Psoas muscle (tissue), 8 donors: ENCODE measurements around the gene PUDP. TPM values are rescaled to one million over a fixed set of nuclear protein-coding genes. Genes with fewer than 3 reads are reported as not detected.

Experiments
- ATAC-seq, 4 donors: fragments of 200-7000 bp; cut with Tn5 transposase; one replicate each; pipeline ENCODE4 v1.9.1; 2020; ENCODE audit warnings: moderate library complexity in 3 of 4, mild to moderate bottlenecking in 2 of 4
- DNase-seq, 2 donors: peaks; one replicate each; pipeline ENCODE4 v3.0.0-alpha.2; 2020
- H3K27ac ChIP-seq: fragments of 200-600 bp; one replicate; pipeline ENCODE4 v1.8.0; 2022
- H3K27me3 ChIP-seq, 3 donors: fragments of 200-600 bp in 1 of 3; one replicate each; pipeline versions ENCODE4 v1.6.1 to v1.8.0; 2013 to 2022; ENCODE audit warnings: low read length in 2 of 3, mild to moderate bottlenecking in 2 of 3, moderate library complexity in 1 of 3; ENCODE audit not compliant: insufficient read depth in 3 of 3
- H3K36me3 ChIP-seq, 2 donors: fragments of 200-600 bp in 1 of 2; one replicate each; pipeline versions ENCODE4 v1.6.1 to v1.8.0; 2013 to 2022; ENCODE audit warnings: low read depth in 1 of 2, mild to moderate bottlenecking in 1 of 2, moderate library complexity in 1 of 2; ENCODE audit not compliant: insufficient read depth in 1 of 2
- H3K4me1 ChIP-seq: fragments of 200-600 bp; one replicate; pipeline ENCODE4 v1.8.0; 2022
- H3K4me3 ChIP-seq: fragments of 200-600 bp; one replicate; pipeline ENCODE4 v1.8.0; 2022; ENCODE audit warnings: mild to moderate bottlenecking
- H3K9me3 ChIP-seq: fragments of 200-600 bp; one replicate; pipeline ENCODE4 v1.8.0; 2022
- whole genome bisulfite sequencing, 3 donors: extraction: QIAGEN DNeasy Blood & Tissue Kit; methylation state at CpG; one replicate each; pipeline versions ENCODE4 v1.1.6 to v1.1.7; 2013; 5-methylcytosine and 5-hydroxymethylcytosine counted together
- intact Hi-C, 2 donors: fragments of 100-400 bp; cut with DNase I; formaldehyde crosslinking; loops; one replicate each; pipeline versions ENCODE4 v1.11.0 to v1.14.2; 2022
- polyA plus RNA-seq, 3 donors: library from polyadenylated mRNA; stranded (reverse); fragments of 200-250 nt; gene quantifications; one replicate each; pipeline ENCODE4 v1.2.3, GENCODE V29; 2013
- total RNA-seq, 4 donors: library from RNA; stranded (reverse); fragmentation: NEBNext Ultra II Directional in 2 of 4; extraction: Animal tissue kit (Norgen Biotek cat#: 25700) in 2 of 4; gene quantifications; one replicate each; pipeline versions ENCODE4 v1.2.1 to v1.2.4, GENCODE V29; 2021 to 2023
- TF ChIP-seq, protein P1 (sequence below): fragments of 200-600 bp; IDR thresholded peaks from one replicate; pipeline ENCODE4 v1.8.0; 2022; ENCODE audit warnings: antibody characterized with exemption
- donor health status: healthy with polysubstance abuse.
- donor health status: DM: no; HTN: no; CAD: no; lungs with moderate emphysema.
- donor health status: Bipolar disorder and iron deficiency.
- donor health status: healthy.
- donor health status: DM: yes; HTN: yes; CAD: no.
- donor health status: DM: no; HTN: no; CAD: no.
- donor health status: DM: no; HTN: no; CAD: no.
- donor health status: DM: yes; HTN: yes; CAD: no.

PUDP gene
- total and polyA plus RNA-seq, 7 donors, result 17.2 to 34.0 (median 21.4) TPM

DNA sequence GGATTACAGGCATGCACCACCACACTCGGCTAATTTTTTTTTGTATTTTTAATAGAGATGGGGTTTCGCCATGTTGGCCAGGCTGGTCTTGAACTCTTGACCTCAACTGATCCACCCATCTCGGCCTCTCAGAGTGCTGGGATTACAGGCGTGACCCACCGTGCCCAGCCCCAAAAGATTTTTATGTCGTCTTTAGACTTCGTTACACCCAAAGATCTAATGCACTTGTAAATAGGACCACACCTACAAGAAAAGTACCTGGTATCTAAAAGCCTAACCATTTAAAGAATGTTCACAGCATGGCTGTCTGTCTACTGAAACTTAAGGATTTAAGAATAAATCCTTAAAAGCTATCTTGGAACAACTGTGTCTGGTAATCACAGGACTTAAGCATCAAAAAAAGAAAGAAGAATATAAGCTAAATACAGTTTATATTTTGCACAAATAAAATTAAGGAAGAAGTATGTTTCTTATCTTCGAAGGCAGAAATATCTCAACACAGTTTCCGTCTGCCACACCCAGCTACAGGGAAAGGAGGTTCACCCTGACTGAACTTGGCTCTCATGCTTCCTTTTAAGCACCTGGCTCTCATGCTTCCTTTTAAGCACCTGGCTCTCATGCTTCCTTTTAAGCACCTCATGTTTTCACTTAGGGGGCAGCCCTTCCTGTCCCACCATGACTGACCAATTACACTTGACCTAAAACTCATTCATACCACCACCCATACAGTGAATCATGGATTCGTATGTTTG lies 92.4 kb downstream of the PUDP start:
- Histone ChIP-seq H3K9me3 (no peaks in the 10 kb centered on the region), H3K36me3 (peaks cover 0 to 7% of the 10 kb centered on the region in 2 donors), H3K4me1 (peaks cover 15% of the 10 kb centered on the region), H3K4me3 (no peak overlapping the region), H3K27me3 (no peaks in the 10 kb centered on the region), H3K27ac (no peak overlapping the region)
- intact Hi-C loops, result no loop called here
- no peak for ATAC-seq
- TF ChIP-seq, protein P1, sequence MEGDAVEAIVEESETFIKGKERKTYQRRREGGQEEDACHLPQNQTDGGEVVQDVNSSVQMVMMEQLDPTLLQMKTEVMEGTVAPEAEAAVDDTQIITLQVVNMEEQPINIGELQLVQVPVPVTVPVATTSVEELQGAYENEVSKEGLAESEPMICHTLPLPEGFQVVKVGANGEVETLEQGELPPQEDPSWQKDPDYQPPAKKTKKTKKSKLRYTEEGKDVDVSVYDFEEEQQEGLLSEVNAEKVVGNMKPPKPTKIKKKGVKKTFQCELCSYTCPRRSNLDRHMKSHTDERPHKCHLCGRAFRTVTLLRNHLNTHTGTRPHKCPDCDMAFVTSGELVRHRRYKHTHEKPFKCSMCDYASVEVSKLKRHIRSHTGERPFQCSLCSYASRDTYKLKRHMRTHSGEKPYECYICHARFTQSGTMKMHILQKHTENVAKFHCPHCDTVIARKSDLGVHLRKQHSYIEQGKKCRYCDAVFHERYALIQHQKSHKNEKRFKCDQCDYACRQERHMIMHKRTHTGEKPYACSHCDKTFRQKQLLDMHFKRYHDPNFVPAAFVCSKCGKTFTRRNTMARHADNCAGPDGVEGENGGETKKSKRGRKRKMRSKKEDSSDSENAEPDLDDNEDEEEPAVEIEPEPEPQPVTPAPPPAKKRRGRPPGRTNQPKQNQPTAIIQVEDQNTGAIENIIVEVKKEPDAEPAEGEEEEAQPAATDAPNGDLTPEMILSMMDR, result no peak
- WGBS, 3 donors, result 74 to 88% (median 82%) methylated on average over 10 of the region's 10 CpGs
- DNase-seq, result no peak

DNA sequence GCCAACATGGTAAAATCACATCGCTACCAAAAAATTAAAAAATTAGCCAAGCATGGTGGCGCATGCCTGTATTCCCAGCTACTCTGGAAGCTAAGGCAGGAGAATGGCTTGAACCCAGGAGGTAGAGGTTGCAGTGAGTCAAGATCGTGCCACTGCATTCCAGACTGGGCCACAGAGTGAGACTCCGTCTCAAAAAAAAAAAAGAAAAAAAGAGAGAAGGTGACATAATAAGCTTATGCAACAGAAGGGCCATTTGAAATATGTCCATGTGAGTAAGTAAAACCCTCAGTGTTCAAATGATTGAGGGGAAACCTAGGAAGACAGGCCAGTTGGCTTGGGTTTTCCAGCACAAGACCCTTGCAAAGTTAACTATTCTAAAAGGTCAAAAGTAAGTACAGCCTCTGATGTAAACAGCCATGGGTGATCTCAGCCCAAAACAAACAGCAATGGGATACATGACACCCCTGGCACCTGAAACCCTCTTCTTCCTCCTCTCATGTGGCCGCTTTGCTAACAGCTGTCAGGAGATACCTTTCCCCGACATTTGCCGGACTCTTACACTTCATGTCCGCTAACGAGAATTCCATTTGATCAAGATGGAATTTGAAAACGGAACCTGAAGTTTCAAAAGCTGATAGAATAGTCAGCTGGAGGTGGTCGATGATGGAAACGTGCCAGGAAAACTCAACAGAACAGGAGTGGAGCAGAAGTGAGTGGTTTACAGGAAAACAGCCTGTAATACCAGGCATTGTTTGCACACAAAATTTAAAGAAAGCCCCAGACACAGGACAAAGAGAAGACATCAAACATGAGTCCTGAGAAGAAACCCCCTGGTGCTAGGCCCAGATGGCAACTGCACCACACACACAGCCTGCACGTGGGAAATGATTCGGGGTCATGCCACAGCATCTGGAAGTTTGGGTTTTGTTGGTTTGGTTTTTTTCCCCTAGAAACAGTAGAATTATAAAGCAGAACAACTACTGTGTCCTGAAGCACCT lies 93.4 kb downstream of the PUDP start:
- Histone ChIP-seq H3K4me1 (peaks cover 15% of the 10 kb centered on the region), H3K9me3 (no peaks in the 10 kb centered on the region), H3K4me3 (no peak overlapping the region), H3K27ac (peak overlapping the region; percentile 40), H3K27me3 (no peaks in the 10 kb centered on the region), H3K36me3 (peaks cover 0 to 17% of the 10 kb centered on the region in 2 donors)
- intact Hi-C loops, result no loop called here
- DNase-seq, result no peak
- WGBS, 3 donors, result 48 to 57% (median 54%) methylated on average over 14 of the region's 14 CpGs
- ATAC-seq, result peak; percentile 64 to 72 (median 70)
- TF ChIP-seq, protein P1, result no peak

DNA sequence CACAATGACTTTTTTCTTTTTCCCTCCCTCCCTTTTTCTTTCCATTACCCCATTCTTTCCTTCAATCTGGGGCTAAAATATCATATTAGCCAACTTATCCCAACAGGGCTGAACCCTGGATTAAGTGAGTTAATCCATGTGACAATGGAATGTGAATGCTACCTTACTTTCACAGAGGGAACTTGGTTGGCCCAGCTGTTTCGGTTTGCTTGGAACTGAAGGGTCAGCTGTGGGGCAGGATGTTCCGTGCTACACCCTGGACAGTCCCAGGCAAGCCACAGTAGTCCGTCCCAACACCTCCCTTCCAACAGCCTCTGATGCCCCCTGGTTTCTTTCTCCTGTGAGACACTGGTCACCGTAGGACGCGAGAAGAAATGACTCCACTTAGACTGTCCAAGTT lies 95.4 kb downstream of the PUDP start:
- Histone ChIP-seq H3K4me3 (no peak overlapping the region), H3K4me1 (peaks cover 15% of the 10 kb centered on the region), H3K27me3 (no peaks in the 10 kb centered on the region), H3K9me3 (no peaks in the 10 kb centered on the region), H3K27ac (no peak overlapping the region), H3K36me3 (peaks cover 0 to 25% of the 10 kb centered on the region in 2 donors)
- 84 to 98% (median 92%) methylated on average over 6 of the region's 6 CpGs for WGBS, 3 donors
- DNase-seq, result no peak
- intact Hi-C loops, result no loop called here
- no peak for ATAC-seq
- TF ChIP-seq, protein P1, result no peak

DNA sequence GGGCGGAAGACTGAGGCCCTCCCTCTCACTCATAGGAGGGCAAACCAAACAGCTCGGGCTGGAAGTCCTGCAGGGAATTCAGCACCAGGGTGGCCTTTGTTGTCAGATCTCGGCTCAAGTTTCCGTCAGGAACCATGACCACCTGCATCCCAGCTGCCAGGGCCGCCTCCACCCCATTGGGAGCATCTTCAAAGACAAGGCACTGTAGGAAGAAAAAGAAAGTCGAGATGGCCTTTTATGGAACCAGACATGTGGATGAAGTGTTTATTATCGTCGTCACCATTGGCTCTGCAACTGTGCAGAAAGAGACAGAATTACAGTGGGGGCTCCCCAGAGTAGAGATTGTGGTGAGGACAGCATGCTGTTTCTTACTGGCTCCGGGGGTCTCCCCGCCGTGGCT lies 97.7 kb downstream of the PUDP start:
- Histone ChIP-seq H3K4me1 (peaks cover 15% of the 10 kb centered on the region), H3K36me3 (peaks cover 0 to 20% of the 10 kb centered on the region in 2 donors), H3K9me3 (no peaks in the 10 kb centered on the region), H3K4me3 (no peak overlapping the region), H3K27ac (no peak overlapping the region), H3K27me3 (no peaks in the 10 kb centered on the region)
- intact Hi-C loops, result no loop called here
- TF ChIP-seq, protein P1, result no peak
- no peak for ATAC-seq
- DNase-seq, result no peak
- 70 to 78% (median 77%) methylated on average over 11 of the region's 11 CpGs for WGBS, 3 donors
